ENCODE results near the gene FYCO1. TPM values are rescaled to one million over a fixed set of nuclear protein-coding genes. Genes with fewer than 3 reads are reported as not detected.
"Not testable (repeated sequence)": the region's sequence is repeated elsewhere in the genome, so short reads cannot be mapped to it uniquely, and the experiment has no call there.

Gene FYCO1
- 10 to 100 TPM; 42.5 to 43.3 TPM for total RNA-seq
- 10 to 100 TPM in 1 of 2 donors, under 1 TPM in 1; 0.73 to 10.8 TPM for polyA plus RNA-seq

DNA sequence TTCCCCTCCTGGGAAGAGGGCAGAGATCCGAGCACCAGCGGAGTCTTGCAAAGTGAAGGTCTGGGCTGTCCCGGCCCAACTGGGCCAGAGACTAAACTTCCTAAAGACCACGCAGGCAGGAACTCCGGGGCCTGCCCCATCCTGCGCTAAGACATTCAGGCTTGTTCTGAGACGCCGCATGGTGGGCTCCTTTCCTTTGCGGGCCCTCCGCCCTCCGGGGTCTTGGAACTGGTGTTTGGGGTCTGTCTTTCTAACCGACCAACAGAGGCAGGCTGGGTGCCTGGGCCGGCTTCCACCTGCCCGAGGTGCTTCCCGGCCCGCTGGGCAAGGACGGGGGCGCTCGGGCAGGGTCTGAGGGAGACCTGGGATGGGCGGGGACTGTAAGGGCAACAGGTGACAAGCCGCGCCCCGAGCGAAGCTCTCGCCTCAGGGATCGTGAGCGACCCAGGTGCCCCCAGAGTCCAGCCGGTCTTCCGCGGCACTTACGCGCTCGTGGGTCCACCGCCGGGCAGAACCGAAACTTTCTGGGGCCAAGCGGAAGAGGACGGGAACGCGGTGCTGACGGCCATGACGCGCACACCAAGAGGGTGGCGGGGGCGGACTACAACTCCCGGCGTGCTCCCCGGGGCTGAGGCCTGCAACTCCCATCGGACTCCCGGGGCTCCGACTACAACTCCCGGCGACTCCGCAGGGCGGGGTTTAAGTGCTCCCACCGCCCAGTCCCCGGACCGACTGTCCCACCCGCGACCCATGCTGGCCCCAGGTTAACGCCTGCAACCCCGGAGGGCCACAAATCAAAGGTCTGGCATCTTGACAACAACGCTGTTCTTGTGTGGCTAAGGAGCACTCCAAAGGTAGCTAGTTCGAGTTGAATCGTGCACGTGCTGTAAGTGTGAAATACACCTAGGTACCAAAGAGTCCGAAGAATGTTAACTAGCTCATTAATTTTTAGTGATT is at the start of gene FYCO1:
FYCO1 (minus strand) TSS at position 589 of the 957 bp plus-strand sequence. CDS start 10,914 bp downstream, outside the sequence.
- Histone ChIP-seq H3K36me3 (ENCODE audit: insufficient read depth, low read length) (peaks cover 4% of the 10 kb centered on the region), H3K4me3 (ENCODE audit: low read length in 2 of 2) (peak within 1 kb of the TSS; percentile 75 to 93), H3K9me3 (ENCODE audit: control insufficient read depth in 1 of 2, low read length in 2 of 2) (no peaks in the 10 kb centered on the region), H3K27ac (ENCODE audit: low read depth, low read length) (peak within 1 kb of the TSS; percentile 95), H3K4me1 (ENCODE audit: insufficient read depth, low read length) (peaks cover 47% of the 10 kb centered on the region), H3K27me3 (ENCODE audit: insufficient read depth, low read length) (no peaks in the 10 kb centered on the region)
- POLR2A ChIA-PET (ENCODE audit: partially characterized antibody), result interaction anchor here (0.6 to 10.8 kb wide), 20 partner anchors 8 to 543 kb away, joined by 3 to 195 read pairs (median 10); partner anchors contain the start of gene CXCR6
- no peaks in the 10 kb centered on the region for H3K27me3 Mint-ChIP-seq
- CTCF ChIA-PET (ENCODE audit: partially characterized antibody), result interaction anchor here (0.8 to 4.8 kb wide), 13 partner anchors 13 to 377 kb away, joined by 3 to 50 read pairs (median 3); partner anchors contain the start of gene CXCR6
- no peaks in the 10 kb centered on the region for H3K9me3 Mint-ChIP-seq
- peaks cover 5 to 10% of the 10 kb centered on the region in 2 donors for H3K36me3 Mint-ChIP-seq
- H3K27ac Mint-ChIP-seq, result peak within 1 kb of the TSS; percentile 88 to 95 (median 94)
- H3K4me1 Mint-ChIP-seq, result peaks cover 32 to 59% (median 37%) of the 10 kb centered on the region in 4 donors
- H3K4me3 Mint-ChIP-seq, result peak within 1 kb of the TSS; percentile 83 to 95 (median 92)
- intact Hi-C loops (cut with micrococcal nuclease), result loop anchor here (1.0 to 5.0 kb wide), 5 partner anchors 19 to 70 kb away; no protein-coding TSS in a partner anchor
- DNase-seq, result peak; percentile 84 to 88 (median 85)

DNA sequence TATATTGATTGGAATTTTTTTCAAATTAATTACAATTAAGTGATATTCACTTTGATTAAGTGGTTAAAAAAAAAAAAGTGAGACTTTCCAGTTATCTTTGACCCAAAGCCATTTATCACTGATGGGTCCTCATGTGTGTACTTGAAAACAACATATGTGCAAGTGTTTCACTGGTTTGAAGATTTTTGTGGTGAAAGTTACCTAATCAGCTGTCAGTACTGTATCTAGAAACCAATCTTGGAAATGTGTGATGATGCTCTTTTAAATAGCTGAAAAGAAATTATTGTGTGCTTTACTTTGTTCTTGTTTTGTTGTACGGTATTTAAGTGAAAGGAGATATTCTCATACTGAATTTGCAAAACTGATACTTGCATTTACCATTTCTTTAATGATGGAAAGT is 43.3 kb upstream of the FYCO1 start:
- H3K27me3 Mint-ChIP-seq, result no peaks in the 10 kb centered on the region
- Histone ChIP-seq H3K9me3 (ENCODE audit: control insufficient read depth in 1 of 2, low read length in 2 of 2) (no peaks in the 10 kb centered on the region), H3K27ac (ENCODE audit: low read depth, low read length) (no peak overlapping the region), H3K27me3 (ENCODE audit: insufficient read depth, low read length) (no peaks in the 10 kb centered on the region), H3K36me3 (ENCODE audit: insufficient read depth, low read length) (no peaks in the 10 kb centered on the region), H3K4me1 (ENCODE audit: insufficient read depth, low read length) (no peaks in the 10 kb centered on the region), H3K4me3 (ENCODE audit: low read length in 2 of 2) (no peak overlapping the region)
- no peak for DNase-seq
- H3K4me3 Mint-ChIP-seq, result no peak overlapping the region
- peaks cover 0 to 4% (median 0%) of the 10 kb centered on the region in 8 donors for H3K9me3 Mint-ChIP-seq
- peaks cover 0 to 2% (median 0%) of the 10 kb centered on the region in 4 donors for H3K4me1 Mint-ChIP-seq
- intact Hi-C loops (cut with micrococcal nuclease), result no loop called here
- no peaks in the 10 kb centered on the region for H3K36me3 Mint-ChIP-seq
- no peak overlapping the region for H3K27ac Mint-ChIP-seq
- CTCF ChIA-PET (ENCODE audit: partially characterized antibody), result no interaction called here
- POLR2A ChIA-PET (ENCODE audit: partially characterized antibody), result no interaction called here

DNA sequence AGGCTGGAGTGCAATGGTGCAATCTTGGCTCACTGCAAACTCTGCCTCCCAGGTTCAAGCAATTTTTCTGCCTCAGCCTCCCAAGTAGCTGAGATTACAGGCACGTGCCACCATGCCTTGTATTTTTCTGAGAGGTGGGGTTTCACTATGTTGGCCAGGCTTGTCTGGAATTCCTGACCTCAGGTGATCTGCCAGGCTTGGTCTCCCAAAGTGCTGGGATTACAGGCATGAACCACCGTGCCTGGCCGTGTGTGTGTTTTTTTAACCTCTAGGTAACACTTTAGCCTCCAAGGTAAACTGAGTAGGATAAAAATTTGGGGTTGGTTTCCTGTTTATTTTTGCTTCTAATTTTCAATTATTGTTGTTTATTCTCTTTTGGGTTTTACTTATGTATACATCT is 42.4 kb upstream of the FYCO1 start:
- H3K9me3 Mint-ChIP-seq; H3K9me3 ChIP-seq (ENCODE audit: control insufficient read depth in 1 of 2, low read length in 2 of 2); intact Hi-C loops (cut with micrococcal nuclease); H3K27ac Mint-ChIP-seq; POLR2A ChIA-PET (ENCODE audit: partially characterized antibody); H3K27me3 ChIP-seq (ENCODE audit: insufficient read depth, low read length); H3K4me3 Mint-ChIP-seq; H3K4me3 ChIP-seq (ENCODE audit: low read length in 2 of 2); H3K27ac ChIP-seq (ENCODE audit: low read depth, low read length); H3K4me1 Mint-ChIP-seq; DNase-seq; H3K36me3 ChIP-seq (ENCODE audit: insufficient read depth, low read length); CTCF ChIA-PET (ENCODE audit: partially characterized antibody); H3K4me1 ChIP-seq (ENCODE audit: insufficient read depth, low read length); H3K27me3 Mint-ChIP-seq; H3K36me3 Mint-ChIP-seq: not testable (repeated sequence)

DNA sequence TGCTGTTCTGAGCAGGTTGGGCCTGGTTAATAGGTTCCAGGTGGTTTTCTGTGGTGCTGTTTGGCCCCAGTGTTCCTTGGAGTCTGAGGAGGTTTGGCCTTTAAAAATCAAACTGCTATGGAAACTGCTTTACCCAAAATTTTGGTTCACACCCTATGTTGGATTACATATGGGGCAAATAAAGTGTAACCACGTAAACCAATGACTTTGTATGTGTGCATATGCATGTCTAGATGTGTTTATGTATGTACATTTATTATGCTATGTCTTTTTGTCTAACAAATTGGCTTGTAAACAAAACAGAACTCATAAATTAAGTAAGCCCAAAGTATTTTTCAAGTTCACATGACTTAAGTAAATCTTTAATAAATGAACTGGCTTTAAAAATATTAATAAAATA is 40.6 kb upstream of the FYCO1 start:
- intact Hi-C loops (cut with micrococcal nuclease), result no loop called here
- Mint-ChIP-seq H3K27ac (no peak overlapping the region), H3K9me3 (peaks cover 0 to 5% (median 0%) of the 10 kb centered on the region in 8 donors), H3K4me1 (peaks cover 0 to 2% (median 0%) of the 10 kb centered on the region in 4 donors), H3K27me3 (no peaks in the 10 kb centered on the region), H3K4me3 (no peak overlapping the region), H3K36me3 (no peaks in the 10 kb centered on the region)
- POLR2A ChIA-PET (ENCODE audit: partially characterized antibody), result no interaction called here
- Histone ChIP-seq H3K27me3 (ENCODE audit: insufficient read depth, low read length) (no peaks in the 10 kb centered on the region), H3K36me3 (ENCODE audit: insufficient read depth, low read length) (no peaks in the 10 kb centered on the region), H3K9me3 (ENCODE audit: control insufficient read depth in 1 of 2, low read length in 2 of 2) (no peaks in the 10 kb centered on the region), H3K4me1 (ENCODE audit: insufficient read depth, low read length) (no peaks in the 10 kb centered on the region), H3K27ac (ENCODE audit: low read depth, low read length) (no peak overlapping the region), H3K4me3 (ENCODE audit: low read length in 2 of 2) (no peak overlapping the region)
- CTCF ChIA-PET (ENCODE audit: partially characterized antibody), result no interaction called here
- DNase-seq, result no peak

DNA sequence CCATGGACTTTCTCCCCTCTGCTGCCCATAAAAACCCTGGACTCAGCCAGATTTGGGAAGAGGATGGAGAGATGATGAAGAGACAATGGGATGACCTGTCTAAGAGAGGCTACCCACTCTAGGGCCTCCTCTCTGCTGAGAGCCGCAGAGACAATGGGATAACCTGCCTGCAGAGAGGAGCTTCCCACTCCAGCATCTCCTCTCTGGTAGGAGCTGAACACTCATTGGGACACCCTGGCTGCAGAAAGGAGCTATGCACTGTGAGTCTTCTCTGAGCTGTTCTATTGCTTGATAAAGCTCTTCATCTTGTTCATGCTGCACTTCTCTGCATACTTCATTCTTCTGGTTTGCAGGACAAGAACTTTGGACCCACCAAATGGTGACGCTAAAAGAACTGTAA is 36.1 kb upstream of the FYCO1 start:
- H3K27me3 Mint-ChIP-seq, result no peaks in the 10 kb centered on the region
- no peaks in the 10 kb centered on the region for H3K27me3 ChIP-seq (ENCODE audit: insufficient read depth, low read length)
- H3K4me1 ChIP-seq (ENCODE audit: insufficient read depth, low read length), result no peaks in the 10 kb centered on the region
- intact Hi-C loops (cut with micrococcal nuclease), result no loop called here
- ChIA-PET POLR2A (ENCODE audit: partially characterized antibody) (no interaction called here), CTCF (ENCODE audit: partially characterized antibody) (interaction anchor here (0.8 to 2.2 kb wide), 2 partner anchors 48 to 93 kb away, joined by 3 to 8 read pairs; no protein-coding TSS in a partner anchor)
- H3K9me3 ChIP-seq (ENCODE audit: control insufficient read depth in 1 of 2, low read length in 2 of 2), result no peaks in the 10 kb centered on the region
- H3K4me3 ChIP-seq (ENCODE audit: low read length in 2 of 2), result no peak overlapping the region
- H3K27ac ChIP-seq (ENCODE audit: low read depth, low read length), result no peak overlapping the region
- H3K4me1 Mint-ChIP-seq, result peaks cover 0 to 3% (median 0%) of the 10 kb centered on the region in 4 donors
- H3K27ac Mint-ChIP-seq, result no peak overlapping the region
- no peaks in the 10 kb centered on the region for H3K36me3 ChIP-seq (ENCODE audit: insufficient read depth, low read length)
- no peak overlapping the region for H3K4me3 Mint-ChIP-seq
- H3K9me3 Mint-ChIP-seq, result peaks cover 0 to 20% (median 10%) of the 10 kb centered on the region in 8 donors
- DNase-seq, result no peak
- H3K36me3 Mint-ChIP-seq, result peaks cover 2 to 3% of the 10 kb centered on the region in 2 donors

DNA sequence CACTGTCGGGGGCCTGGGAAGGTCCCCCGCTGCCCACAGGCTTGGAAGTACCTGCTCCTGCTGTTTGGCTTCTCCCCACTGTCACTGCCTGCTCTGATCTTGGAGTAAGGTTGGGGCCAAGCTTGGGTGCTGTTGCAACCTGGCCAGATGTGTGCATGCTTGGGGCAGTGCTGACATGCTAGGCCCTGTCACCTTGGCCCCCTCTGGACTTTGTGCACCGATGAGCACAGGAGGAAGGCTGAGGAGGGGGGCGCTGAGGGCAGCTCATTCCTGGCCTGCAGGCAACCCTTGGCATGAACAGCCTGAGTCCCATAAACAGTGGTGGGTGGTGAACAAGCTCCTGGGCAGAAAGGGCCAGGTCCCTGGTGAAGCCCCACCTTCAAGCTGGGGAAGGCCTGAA is 35.6 kb upstream of the FYCO1 start:
- H3K9me3 Mint-ChIP-seq, result peaks cover 0 to 20% (median 10%) of the 10 kb centered on the region in 8 donors
- POLR2A ChIA-PET (ENCODE audit: partially characterized antibody), result no interaction called here
- no peaks in the 10 kb centered on the region for H3K4me1 ChIP-seq (ENCODE audit: insufficient read depth, low read length)
- CTCF ChIA-PET (ENCODE audit: partially characterized antibody), result interaction anchor here (2.2 kb wide), 1 partner anchor 92 kb away, joined by 8 read pairs; no protein-coding TSS in a partner anchor
- no peak overlapping the region for H3K27ac Mint-ChIP-seq
- H3K27ac ChIP-seq (ENCODE audit: low read depth, low read length), result no peak overlapping the region
- H3K27me3 Mint-ChIP-seq, result no peaks in the 10 kb centered on the region
- no peak overlapping the region for H3K4me3 ChIP-seq (ENCODE audit: low read length in 2 of 2)
- H3K9me3 ChIP-seq (ENCODE audit: control insufficient read depth in 1 of 2, low read length in 2 of 2), result no peaks in the 10 kb centered on the region
- no peaks in the 10 kb centered on the region for H3K36me3 ChIP-seq (ENCODE audit: insufficient read depth, low read length)
- DNase-seq, result no peak
- intact Hi-C loops (cut with micrococcal nuclease), result no loop called here
- no peak overlapping the region for H3K4me3 Mint-ChIP-seq
- H3K36me3 Mint-ChIP-seq, result peaks cover 2 to 3% of the 10 kb centered on the region in 2 donors
- no peaks in the 10 kb centered on the region for H3K27me3 ChIP-seq (ENCODE audit: insufficient read depth, low read length)
- peaks cover 0 to 3% (median 0%) of the 10 kb centered on the region in 4 donors for H3K4me1 Mint-ChIP-seq

DNA sequence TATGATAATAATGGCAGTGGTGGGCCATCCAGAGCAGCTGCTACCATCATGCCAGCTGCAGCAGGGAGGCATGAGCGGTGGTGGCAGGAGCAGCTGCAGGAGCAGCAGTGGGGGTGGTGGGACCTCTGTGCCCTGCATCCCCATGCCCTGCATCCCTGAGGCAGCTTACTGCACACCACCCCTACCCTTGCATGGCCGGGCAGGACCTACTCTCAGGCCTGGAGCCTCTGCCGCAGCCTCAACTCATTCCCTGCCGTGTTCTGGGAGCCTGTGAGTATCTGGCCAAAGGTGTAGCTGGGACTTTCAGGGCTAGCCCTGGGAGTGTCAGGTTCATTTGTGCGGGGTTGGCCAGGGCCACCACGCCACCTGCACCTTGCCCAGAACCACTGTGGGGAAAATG is 35.0 kb upstream of the FYCO1 start:
- Histone ChIP-seq H3K4me1 (ENCODE audit: insufficient read depth, low read length) (no peaks in the 10 kb centered on the region), H3K27ac (ENCODE audit: low read depth, low read length) (no peak overlapping the region), H3K36me3 (ENCODE audit: insufficient read depth, low read length) (no peaks in the 10 kb centered on the region), H3K27me3 (ENCODE audit: insufficient read depth, low read length) (no peaks in the 10 kb centered on the region), H3K9me3 (ENCODE audit: control insufficient read depth in 1 of 2, low read length in 2 of 2) (no peaks in the 10 kb centered on the region), H3K4me3 (ENCODE audit: low read length in 2 of 2) (no peak overlapping the region)
- H3K9me3 Mint-ChIP-seq, result peaks cover 0 to 20% (median 10%) of the 10 kb centered on the region in 8 donors
- H3K27ac Mint-ChIP-seq, result no peak overlapping the region
- ChIA-PET POLR2A (ENCODE audit: partially characterized antibody) (no interaction called here), CTCF (ENCODE audit: partially characterized antibody) (interaction anchor here (2.2 kb wide), 1 partner anchor 91 kb away, joined by 8 read pairs; no protein-coding TSS in a partner anchor)
- H3K27me3 Mint-ChIP-seq, result no peaks in the 10 kb centered on the region
- intact Hi-C loops (cut with micrococcal nuclease), result no loop called here
- H3K4me1 Mint-ChIP-seq, result peaks cover 0 to 3% (median 0%) of the 10 kb centered on the region in 4 donors
- peaks cover 2 to 3% of the 10 kb centered on the region in 2 donors for H3K36me3 Mint-ChIP-seq
- DNase-seq, result no peak
- no peak overlapping the region for H3K4me3 Mint-ChIP-seq
